KMS-11 (cell line): ENCODE measurements around the gene PPM1J.

Source experiments
- H2AFZ ChIP-seq: fragments of 200-600 bp; sonication (generic); 2 replicates; pipeline ENCODE4 v1.6.1; 2016; ENCODE audit warnings: antibody characterized with exemption, mixed run types, low read depth
- H3K27ac ChIP-seq: fragments of 200-600 bp; sonication (generic); 2 replicates; pipeline ENCODE4 v1.6.1; 2016; ENCODE audit warnings: mild to moderate bottlenecking, mixed run types
- H3K27me3 ChIP-seq: fragments of 200-600 bp; sonication (generic); 2 replicates; pipeline ENCODE4 v1.6.1; 2017; ENCODE audit warnings: mild to moderate bottlenecking, low read depth, mixed run types, moderate library complexity; ENCODE audit not compliant: insufficient read depth
- H3K36me3 ChIP-seq: fragments of 200-600 bp; sonication (generic); 2 replicates; pipeline ENCODE4 v1.6.1; 2017; ENCODE audit warnings: mild to moderate bottlenecking, mixed run types; ENCODE audit not compliant: insufficient read depth
- H3K4me1 ChIP-seq: fragments of 200-600 bp; sonication (generic); 2 replicates; pipeline ENCODE4 v1.6.1; 2016; ENCODE audit warnings: mild to moderate bottlenecking, low read depth, mixed run types; ENCODE audit not compliant: poor library complexity, severe bottlenecking
- H3K4me2 ChIP-seq: fragments of 200-600 bp; sonication (generic); 2 replicates; pipeline ENCODE4 v1.7.0; 2016; ENCODE audit warnings: mild to moderate bottlenecking, mixed run types
- H3K4me3 ChIP-seq: fragments of 200-600 bp; sonication (generic); IDR thresholded peaks from 2 replicates; pipeline ENCODE4 v1.6.1; 2017; ENCODE audit warnings: low read depth, low read length, mixed read lengths; ENCODE audit not compliant: insufficient read depth
- H3K79me2 ChIP-seq: fragments of 200-600 bp; sonication (generic); 2 replicates; pipeline ENCODE4 v1.6.1; 2016; ENCODE audit warnings: low read depth, mixed run types; ENCODE audit not compliant: insufficient read depth
- H3K9ac ChIP-seq: fragments of 200-600 bp; sonication (generic); 2 replicates; pipeline ENCODE4 v1.6.1; 2016; ENCODE audit warnings: mild to moderate bottlenecking, mixed run types
- H4K20me1 ChIP-seq: fragments of 200-600 bp; sonication (generic); 2 replicates; pipeline ENCODE4 v1.6.1; 2016; ENCODE audit warnings: mild to moderate bottlenecking, mixed run types; ENCODE audit not compliant: insufficient read depth
- CTCF ChIP-seq: fragments of 200-600 bp; sonication (generic); conservative IDR thresholded peaks from 2 replicates; pipeline ENCODE4 v1.6.1; 2017; ENCODE audit warnings: low read depth, mild to moderate bottlenecking, antibody characterized with exemption, low read length, moderate library complexity, mixed read lengths

Gene PPM1J

GRCh38 chr1:112715264-112716053 lies at the start of gene PPM1J:
Gene PPM1J (minus strand): TSS chr1:112715332. CDS start chr1:112715301, 31 bp downstream.
- Histone ChIP-seq H4K20me1 (no peaks in the 10 kb centered on the region), H3K27ac (no peak within 1 kb of the TSS), H3K9ac (no peak within 1 kb of the TSS), H2AFZ (peak within 1 kb of the TSS; percentile 42), H3K4me2 (peak within 1 kb of the TSS; percentile 84), H3K4me1 (no peaks in the 10 kb centered on the region), H3K4me3 (peak within 1 kb of the TSS; percentile 33), H3K36me3 (no peaks in the 10 kb centered on the region), H3K79me2 (no peaks in the 10 kb centered on the region), H3K27me3 (peaks cover 3% of the 10 kb centered on the region)
- TF ChIP-seq CTCF, result no peak

GRCh38 chr1:112762541-112763500 lies 47.7 kb upstream of the PPM1J start:
- Histone ChIP-seq H3K36me3 (no peaks in the 10 kb centered on the region), H3K9ac (no peak overlapping the region), H3K4me3 (no peak overlapping the region), H3K4me2 (no peak overlapping the region), H3K27ac (no peak overlapping the region), H3K27me3 (no peaks in the 10 kb centered on the region), H2AFZ (no peak overlapping the region), H3K4me1 (peaks cover 5% of the 10 kb centered on the region), H3K79me2 (no peaks in the 10 kb centered on the region), H4K20me1 (no peaks in the 10 kb centered on the region)
- no peak for TF ChIP-seq CTCF

GRCh38 chr1:112761714-112762480 lies 46.8 kb upstream of the PPM1J start:
- Histone ChIP-seq H3K27ac (no peak overlapping the region), H3K4me1 (peaks cover 5% of the 10 kb centered on the region), H3K4me2 (no peak overlapping the region), H3K36me3 (no peaks in the 10 kb centered on the region), H3K27me3 (no peaks in the 10 kb centered on the region), H4K20me1 (no peaks in the 10 kb centered on the region), H2AFZ (no peak overlapping the region), H3K79me2 (no peaks in the 10 kb centered on the region), H3K4me3 (no peak overlapping the region), H3K9ac (no peak overlapping the region)
- no peak for TF ChIP-seq CTCF

- H4K20me1 ChIP-seq, result no peaks in the 10 kb centered on the region
- no peaks in the 10 kb centered on the region for H3K36me3 ChIP-seq
- H3K4me1 ChIP-seq, result peaks cover 5% of the 10 kb centered on the region
- no peaks in the 10 kb centered on the region for H3K79me2 ChIP-seq
- no peak overlapping the region for H3K4me2 ChIP-seq
- H3K27me3 ChIP-seq, result no peaks in the 10 kb centered on the region
- H3K27ac ChIP-seq, result no peak overlapping the region
- no peak overlapping the region for H3K9ac ChIP-seq
- H3K4me3 ChIP-seq, result no peak overlapping the region
- no peak for TF ChIP-seq CTCF
- no peak overlapping the region for H2AFZ ChIP-seq
These were observed 44.1 kb upstream of the PPM1J start for GRCh38 chr1:112759228-112759627.
